ENCODE measurements around the gene OR51E1.

Gene OR51E1

DNA sequence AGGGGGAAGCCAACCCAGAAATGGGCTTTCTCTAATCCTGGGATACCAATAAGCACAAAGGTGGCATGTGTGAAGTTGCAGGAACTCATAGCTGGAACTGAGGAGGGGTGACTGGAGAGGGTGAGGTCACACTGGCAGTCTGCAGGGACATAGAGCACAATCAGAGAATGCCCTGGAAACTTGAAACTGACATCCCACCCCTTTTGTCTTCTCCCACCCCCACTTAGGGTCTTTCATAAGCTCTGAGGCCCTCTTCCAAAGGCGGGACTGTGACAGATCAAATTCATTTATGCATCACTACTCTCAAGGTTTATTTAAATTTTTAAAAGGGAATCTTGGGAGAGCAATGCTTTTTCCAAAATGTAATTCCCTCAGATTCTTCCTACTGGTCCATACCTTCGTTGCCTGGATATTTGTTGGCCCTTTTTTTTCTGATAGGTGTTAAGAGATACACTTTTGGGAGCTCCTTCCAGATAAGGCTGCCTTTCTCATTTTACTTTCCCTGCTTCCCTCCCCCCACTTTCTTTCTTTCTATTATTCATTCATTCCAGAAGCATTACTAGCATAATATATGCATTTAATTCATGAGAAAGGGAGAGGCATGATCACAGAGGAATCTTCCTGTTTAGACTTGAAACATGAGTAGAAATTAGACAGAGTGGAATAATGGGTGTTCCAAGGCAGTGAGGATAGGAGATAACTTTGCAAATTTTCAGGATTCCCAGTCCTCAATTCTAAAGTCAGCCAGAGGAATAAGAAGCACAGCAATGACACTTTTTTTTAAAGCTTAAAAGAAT is 39.0 kb downstream of the OR51E1 start:
- H3K9ac ChIP-seq (ENCODE audit: low read depth, low read length): no peak overlapping the region

DNA sequence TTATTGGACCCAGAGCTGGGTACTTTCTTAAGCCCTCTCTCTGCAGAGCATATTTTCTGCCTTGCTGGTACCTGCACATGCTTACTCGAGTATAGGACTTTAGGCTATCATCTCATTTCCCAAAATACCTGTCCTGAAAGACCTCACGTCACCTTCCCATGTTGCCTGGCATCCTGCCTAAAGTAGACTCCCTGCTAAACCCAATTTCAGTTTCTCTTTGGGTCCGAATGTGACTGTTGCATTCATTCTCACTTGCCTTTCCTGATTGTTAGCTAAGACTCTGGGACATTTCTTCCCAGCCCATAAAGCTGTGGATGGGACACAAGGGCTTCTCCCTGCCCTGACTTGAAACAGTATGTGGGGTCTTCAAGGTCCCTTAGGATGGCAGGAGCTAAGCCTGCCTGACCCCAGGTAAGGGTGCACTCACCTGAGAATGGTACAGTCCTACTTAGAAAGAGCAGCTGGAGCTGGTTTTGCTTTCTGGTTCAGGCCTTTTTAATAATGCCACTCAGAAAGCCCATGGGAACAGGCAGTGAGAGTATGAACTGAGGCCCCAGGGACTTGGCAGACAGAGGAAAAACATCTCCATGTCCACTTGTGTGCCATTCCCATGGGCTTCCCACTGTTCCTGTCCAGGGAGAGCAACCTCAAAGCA is 41.0 kb downstream of the OR51E1 start:
- no peaks in the 10 kb centered on the region for H3K36me3 ChIP-seq (ENCODE audit: control insufficient read depth, insufficient read depth, low read length)
- H3K27ac ChIP-seq (ENCODE audit: low read depth, low read length): no peak overlapping the region
- no peak overlapping the region for H3K9ac ChIP-seq (ENCODE audit: low read depth, low read length)
- no peak overlapping the region for H3K4me3 ChIP-seq (ENCODE audit: low read depth, low read length)
- no peaks in the 10 kb centered on the region for H3K4me1 ChIP-seq (ENCODE audit: control insufficient read depth, insufficient read depth, low read length)
- no peaks in the 10 kb centered on the region for H3K9me3 ChIP-seq (ENCODE audit: control insufficient read depth, insufficient read depth, low read length)
- no peaks in the 10 kb centered on the region for H3K27me3 ChIP-seq (ENCODE audit: control insufficient read depth, insufficient read depth, low read length)

More for the DNA sequence above, 39.0 kb downstream of the OR51E1 start:
- no peaks in the 10 kb centered on the region for H3K4me1 ChIP-seq (ENCODE audit: control insufficient read depth, insufficient read depth, low read length)
- H3K4me3 ChIP-seq (ENCODE audit: low read depth, low read length): no peak overlapping the region
- no peak overlapping the region for H3K27ac ChIP-seq (ENCODE audit: low read depth, low read length)
- no peaks in the 10 kb centered on the region for H3K36me3 ChIP-seq (ENCODE audit: control insufficient read depth, insufficient read depth, low read length)
- H3K9me3 ChIP-seq (ENCODE audit: control insufficient read depth, insufficient read depth, low read length): no peaks in the 10 kb centered on the region
- no peaks in the 10 kb centered on the region for H3K27me3 ChIP-seq (ENCODE audit: control insufficient read depth, insufficient read depth, low read length)

GRCh38 chr11:4695442-4695841 is 51.7 kb downstream of the OR51E1 start:
- H3K4me3 ChIP-seq (ENCODE audit: low read depth, low read length): no peak overlapping the region
- no peaks in the 10 kb centered on the region for H3K27me3 ChIP-seq (ENCODE audit: control insufficient read depth, insufficient read depth, low read length)
- no peaks in the 10 kb centered on the region for H3K4me1 ChIP-seq (ENCODE audit: control insufficient read depth, insufficient read depth, low read length)
- no peak overlapping the region for H3K9ac ChIP-seq (ENCODE audit: low read depth, low read length)
- H3K9me3 ChIP-seq (ENCODE audit: control insufficient read depth, insufficient read depth, low read length): no peaks in the 10 kb centered on the region
- no peak overlapping the region for H3K27ac ChIP-seq (ENCODE audit: low read depth, low read length)
- H3K36me3 ChIP-seq (ENCODE audit: control insufficient read depth, insufficient read depth, low read length): no peaks in the 10 kb centered on the region

GRCh38 chr11:4697585-4697984 is 53.8 kb downstream of the OR51E1 start, which contains the start of gene OR51E2:
Gene OR51E2 (minus strand): TSS chr11:4697853. CDS start chr11:4682711, 15,142 bp downstream.
- Histone ChIP-seq H3K9ac (ENCODE audit: low read depth, low read length) (no peak within 1 kb of the TSS), H3K36me3 (ENCODE audit: control insufficient read depth, insufficient read depth, low read length) (no peaks in the 10 kb centered on the region), H3K4me1 (ENCODE audit: control insufficient read depth, insufficient read depth, low read length) (no peaks in the 10 kb centered on the region), H3K27me3 (ENCODE audit: control insufficient read depth, insufficient read depth, low read length) (no peaks in the 10 kb centered on the region), H3K9me3 (ENCODE audit: control insufficient read depth, insufficient read depth, low read length) (no peaks in the 10 kb centered on the region), H3K4me3 (ENCODE audit: low read depth, low read length) (no peak within 1 kb of the TSS), H3K27ac (ENCODE audit: low read depth, low read length) (no peak within 1 kb of the TSS)

- no peak overlapping the region for H3K9ac ChIP-seq (ENCODE audit: low read depth, low read length)
- no peak overlapping the region for H3K4me3 ChIP-seq (ENCODE audit: low read depth, low read length)
- H3K36me3 ChIP-seq (ENCODE audit: control insufficient read depth, insufficient read depth, low read length): no peaks in the 10 kb centered on the region
- no peaks in the 10 kb centered on the region for H3K9me3 ChIP-seq (ENCODE audit: control insufficient read depth, insufficient read depth, low read length)
- H3K27me3 ChIP-seq (ENCODE audit: control insufficient read depth, insufficient read depth, low read length): no peaks in the 10 kb centered on the region
- H3K27ac ChIP-seq (ENCODE audit: low read depth, low read length): no peak overlapping the region
- H3K4me1 ChIP-seq (ENCODE audit: control insufficient read depth, insufficient read depth, low read length): peaks cover 13% of the 10 kb centered on the region
These were observed 56.1 kb downstream of the OR51E1 start for GRCh38 chr11:4699697-4700435.

- Histone ChIP-seq H3K27ac (ENCODE audit: low read depth, low read length) (no peak overlapping the region), H3K36me3 (ENCODE audit: control insufficient read depth, insufficient read depth, low read length) (no peaks in the 10 kb centered on the region), H3K9me3 (ENCODE audit: control insufficient read depth, insufficient read depth, low read length) (no peaks in the 10 kb centered on the region), H3K9ac (ENCODE audit: low read depth, low read length) (no peak overlapping the region), H3K4me3 (ENCODE audit: low read depth, low read length) (no peak overlapping the region), H3K27me3 (ENCODE audit: control insufficient read depth, insufficient read depth, low read length) (no peaks in the 10 kb centered on the region), H3K4me1 (ENCODE audit: control insufficient read depth, insufficient read depth, low read length) (peaks cover 18% of the 10 kb centered on the region)
These were observed 56.6 kb downstream of the OR51E1 start for GRCh38 chr11:4700436-4700820.

GRCh38 chr11:4704054-4704789 is 60.4 kb downstream of the OR51E1 start, which contains the start of gene MMP26:
Gene MMP26 (plus strand): TSS chr11:4704784.
- H3K9ac ChIP-seq (ENCODE audit: low read depth, low read length): no peak within 1 kb of the TSS
- no peaks in the 10 kb centered on the region for H3K36me3 ChIP-seq (ENCODE audit: control insufficient read depth, insufficient read depth, low read length)
- H3K27ac ChIP-seq (ENCODE audit: low read depth, low read length): peak within 1 kb of the TSS; percentile 89
- H3K9me3 ChIP-seq (ENCODE audit: control insufficient read depth, insufficient read depth, low read length): no peaks in the 10 kb centered on the region
- peaks cover 18% of the 10 kb centered on the region for H3K4me1 ChIP-seq (ENCODE audit: control insufficient read depth, insufficient read depth, low read length)
- H3K27me3 ChIP-seq (ENCODE audit: control insufficient read depth, insufficient read depth, low read length): no peaks in the 10 kb centered on the region
- H3K4me3 ChIP-seq (ENCODE audit: low read depth, low read length): peak within 1 kb of the TSS; percentile 41; the same call in 1 of the 2 replicates

DNA sequence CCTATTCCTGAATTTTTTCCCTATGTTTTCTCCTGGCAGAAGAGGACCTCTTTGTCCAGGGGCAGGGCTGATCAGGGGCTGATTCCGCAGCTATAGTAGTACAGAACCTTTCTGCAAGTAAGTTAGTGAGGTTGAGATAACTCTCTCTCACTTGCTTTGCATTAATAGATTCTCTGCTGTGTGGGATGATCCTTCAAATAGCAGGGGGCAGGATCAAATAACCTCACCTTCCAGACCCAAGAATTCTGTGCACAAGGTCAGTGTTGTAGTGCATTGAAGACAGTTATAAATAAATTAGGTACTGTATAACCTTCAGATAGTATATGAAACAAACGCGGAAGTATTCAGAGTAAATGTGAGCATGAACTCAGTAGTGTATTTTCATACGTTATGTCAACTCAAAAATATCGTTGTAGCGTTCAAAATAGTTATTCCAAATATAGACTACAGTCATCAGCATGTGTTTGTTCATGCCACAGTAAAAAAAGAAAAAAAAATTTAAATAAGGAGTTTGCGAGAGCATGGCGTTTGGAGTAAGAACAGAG is 61.1 kb downstream of the OR51E1 start:
- Histone ChIP-seq H3K9ac (ENCODE audit: low read depth, low read length) (no peak overlapping the region), H3K27me3 (ENCODE audit: control insufficient read depth, insufficient read depth, low read length) (no peaks in the 10 kb centered on the region), H3K4me3 (ENCODE audit: low read depth, low read length) (0 out of 2 replicates have a peak overlapping the region, but pooled peaks have one; percentile 41), H3K27ac (ENCODE audit: low read depth, low read length) (peak overlapping the region; percentile 89), H3K36me3 (ENCODE audit: control insufficient read depth, insufficient read depth, low read length) (no peaks in the 10 kb centered on the region), H3K4me1 (ENCODE audit: control insufficient read depth, insufficient read depth, low read length) (peaks cover 18% of the 10 kb centered on the region), H3K9me3 (ENCODE audit: control insufficient read depth, insufficient read depth, low read length) (no peaks in the 10 kb centered on the region)

All from HUES48 (cell line).